Measurements from ENCODE around the gene TMEM60.

DNA sequence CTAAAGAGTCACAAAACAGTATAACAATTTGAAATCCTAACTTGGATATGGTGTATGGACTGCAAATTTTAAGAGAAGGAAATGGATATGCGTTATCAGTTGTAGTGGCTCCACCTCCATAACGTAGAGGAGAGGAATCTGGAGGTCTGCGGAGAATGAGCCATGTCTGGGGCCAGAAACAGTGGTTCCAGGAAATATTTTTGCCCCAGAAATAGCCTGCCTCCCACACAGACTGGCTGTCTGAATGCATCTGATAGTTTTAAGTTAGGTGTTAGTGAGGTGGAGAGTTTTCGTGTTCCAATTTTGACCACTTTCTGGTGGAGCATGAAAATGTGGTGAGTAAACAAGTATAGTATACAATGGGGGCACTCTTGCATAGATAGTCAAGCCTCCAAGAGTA, 1.9 kb upstream of the TMEM60 start:
- TF ChIP-seq RAD21 (IDR thresholded peaks at IDR 0.05; ENCODE audit: low read depth): no peak
- TF ChIP-seq YY1 (IDR thresholded peaks at IDR 0.05; ENCODE audit: low read depth): no peak
- TF ChIP-seq, protein P1, sequence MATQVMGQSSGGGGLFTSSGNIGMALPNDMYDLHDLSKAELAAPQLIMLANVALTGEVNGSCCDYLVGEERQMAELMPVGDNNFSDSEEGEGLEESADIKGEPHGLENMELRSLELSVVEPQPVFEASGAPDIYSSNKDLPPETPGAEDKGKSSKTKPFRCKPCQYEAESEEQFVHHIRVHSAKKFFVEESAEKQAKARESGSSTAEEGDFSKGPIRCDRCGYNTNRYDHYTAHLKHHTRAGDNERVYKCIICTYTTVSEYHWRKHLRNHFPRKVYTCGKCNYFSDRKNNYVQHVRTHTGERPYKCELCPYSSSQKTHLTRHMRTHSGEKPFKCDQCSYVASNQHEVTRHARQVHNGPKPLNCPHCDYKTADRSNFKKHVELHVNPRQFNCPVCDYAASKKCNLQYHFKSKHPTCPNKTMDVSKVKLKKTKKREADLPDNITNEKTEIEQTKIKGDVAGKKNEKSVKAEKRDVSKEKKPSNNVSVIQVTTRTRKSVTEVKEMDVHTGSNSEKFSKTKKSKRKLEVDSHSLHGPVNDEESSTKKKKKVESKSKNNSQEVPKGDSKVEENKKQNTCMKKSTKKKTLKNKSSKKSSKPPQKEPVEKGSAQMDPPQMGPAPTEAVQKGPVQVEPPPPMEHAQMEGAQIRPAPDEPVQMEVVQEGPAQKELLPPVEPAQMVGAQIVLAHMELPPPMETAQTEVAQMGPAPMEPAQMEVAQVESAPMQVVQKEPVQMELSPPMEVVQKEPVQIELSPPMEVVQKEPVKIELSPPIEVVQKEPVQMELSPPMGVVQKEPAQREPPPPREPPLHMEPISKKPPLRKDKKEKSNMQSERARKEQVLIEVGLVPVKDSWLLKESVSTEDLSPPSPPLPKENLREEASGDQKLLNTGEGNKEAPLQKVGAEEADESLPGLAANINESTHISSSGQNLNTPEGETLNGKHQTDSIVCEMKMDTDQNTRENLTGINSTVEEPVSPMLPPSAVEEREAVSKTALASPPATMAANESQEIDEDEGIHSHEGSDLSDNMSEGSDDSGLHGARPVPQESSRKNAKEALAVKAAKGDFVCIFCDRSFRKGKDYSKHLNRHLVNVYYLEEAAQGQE (IDR thresholded peaks at IDR 0.05; ENCODE audit: low read depth): no peak
- no peak for TF ChIP-seq TAF1 (IDR thresholded peaks at IDR 0.05; ENCODE audit: low read depth)
- TF ChIP-seq, protein P2, sequence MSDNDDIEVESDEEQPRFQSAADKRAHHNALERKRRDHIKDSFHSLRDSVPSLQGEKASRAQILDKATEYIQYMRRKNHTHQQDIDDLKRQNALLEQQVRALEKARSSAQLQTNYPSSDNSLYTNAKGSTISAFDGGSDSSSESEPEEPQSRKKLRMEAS (IDR thresholded peaks at IDR 0.05): no peak
- TF ChIP-seq ZBTB7A (IDR thresholded peaks at IDR 0.05; ENCODE audit: low read depth): no peak
- TF ChIP-seq NFIC (IDR thresholded peaks at IDR 0.05): no peak
- no peak for TF ChIP-seq TCF12 (IDR thresholded peaks at IDR 0.05; ENCODE audit: low read depth)
- no peak for TF ChIP-seq TEAD4 (IDR thresholded peaks at IDR 0.05)
- no peak for TF ChIP-seq EP300 (IDR thresholded peaks at IDR 0.05; ENCODE audit: borderline replicate concordance)
- no peak for TF ChIP-seq EGR1 (IDR thresholded peaks at IDR 0.05)
- no peak for TF ChIP-seq CREB1 (IDR thresholded peaks at IDR 0.05; ENCODE audit: low read depth)
- TF ChIP-seq, protein P3, sequence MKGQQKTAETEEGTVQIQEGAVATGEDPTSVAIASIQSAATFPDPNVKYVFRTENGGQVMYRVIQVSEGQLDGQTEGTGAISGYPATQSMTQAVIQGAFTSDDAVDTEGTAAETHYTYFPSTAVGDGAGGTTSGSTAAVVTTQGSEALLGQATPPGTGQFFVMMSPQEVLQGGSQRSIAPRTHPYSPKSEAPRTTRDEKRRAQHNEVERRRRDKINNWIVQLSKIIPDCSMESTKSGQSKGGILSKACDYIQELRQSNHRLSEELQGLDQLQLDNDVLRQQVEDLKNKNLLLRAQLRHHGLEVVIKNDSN (IDR thresholded peaks at IDR 0.05): no peak
